K562 (cell line): ENCODE measurements around the gene EVI5L. TPM values are rescaled to one million over a fixed set of nuclear protein-coding genes. Genes with fewer than 3 reads are reported as not detected.

Source experiments
- E2F6 ChIP-seq, 2 experiments: IDR thresholded peaks; 2 replicates each; pipeline ENCODE4 v1.6.1; 2011; ENCODE audit warnings: borderline replicate concordance in 1 of 2, control low read depth in 1 of 2, low read depth in 1 of 2, low read length in 1 of 2, mild to moderate bottlenecking in 1 of 2, mixed read lengths in 1 of 2, moderate library complexity in 1 of 2; ENCODE audit not compliant: insufficient read depth in 1 of 2, insufficient read length in 1 of 2, poor library complexity in 1 of 2, severe bottlenecking in 1 of 2; ENCODE audit errors: extremely low read depth in 1 of 2
- GATA2 ChIP-seq: sonication (generic); formaldehyde crosslinking; IDR thresholded peaks from 2 replicates; pipeline ENCODE4 v1.4.0; 2020; ENCODE audit warnings: mild to moderate bottlenecking, missing genetic modification reagents
- HDAC1 ChIP-seq, 2 experiments: fragments of 450-650 bp; IDR thresholded peaks; 2 replicates each; pipeline ENCODE4 v1.6.1; 2016 to 2017; ENCODE audit warnings: inconsistent platforms in 1 of 2, mild to moderate bottlenecking in 1 of 2, moderate library complexity in 1 of 2
- KLF16 ChIP-seq: IDR thresholded peaks from 2 replicates; pipeline ENCODE4 v1.6.1; 2016; ENCODE audit warnings: antibody characterized with exemption
- MNT ChIP-seq, 2 experiments: fragments of 450-650 bp; conservative IDR thresholded peaks; 2 replicates each; pipeline ENCODE4 v1.6.1; 2017; ENCODE audit warnings: mild to moderate bottlenecking in 2 of 2, moderate library complexity in 2 of 2
- RB1 ChIP-seq: fragments of 450-650 bp; IDR thresholded peaks from 2 replicates; pipeline ENCODE4 v1.6.1; 2017; ENCODE audit warnings: low read depth, mild to moderate bottlenecking
- SMARCB1 ChIP-seq: IDR thresholded peaks from 2 replicates; pipeline ENCODE4 v1.6.1; 2011; ENCODE audit warnings: improper control_type of control experiment, low read depth; ENCODE audit not compliant: insufficient read length
- SMARCE1 ChIP-seq: fragments of 450-650 bp; IDR thresholded peaks from 2 replicates; pipeline ENCODE4 v1.7.1; 2016; ENCODE audit warnings: mild to moderate bottlenecking
- TAL1 ChIP-seq: fragments of 450-650 bp; IDR thresholded peaks from 2 replicates; pipeline ENCODE4 v1.6.1; 2016; ENCODE audit warnings: mild to moderate bottlenecking
- YY1 ChIP-seq, 3 experiments: IDR thresholded peaks; 2 replicates each; pipeline ENCODE4 v1.6.1; 2011; ENCODE audit warnings: low read length in 2 of 3, mild to moderate bottlenecking in 2 of 3, moderate library complexity in 2 of 3, borderline replicate concordance in 1 of 3, control low read depth in 1 of 3, low read depth in 1 of 3; ENCODE audit not compliant: insufficient read depth in 3 of 3, insufficient replicate concordance in 2 of 3, control insufficient read depth in 1 of 3, insufficient read length in 1 of 3; ENCODE audit errors: extremely low read depth in 1 of 3
- ZEB2 ChIP-seq: fragments of 450-650 bp; IDR thresholded peaks from 2 replicates; pipeline ENCODE4 v1.6.1; 2016
- ZFP1 ChIP-seq: fragments of 450-650 bp; formaldehyde crosslinking; IDR thresholded peaks from 2 replicates; pipeline ENCODE4 v1.4.0; 2020; ENCODE audit warnings: mild to moderate bottlenecking, mixed read lengths
- ZNF384 ChIP-seq: IDR thresholded peaks from 2 replicates; pipeline ENCODE4 v1.6.1; 2012; ENCODE audit warnings: low read depth, low read length, improper control_type of control experiment
- polyA plus RNA-seq, 8 experiments: library from polyadenylated mRNA; depleted of rRNA in 4 of 8; stranded (reverse) in 5 of 8; unstranded in 3 of 8; fragments of >200 nt; fragmentation: Nextera tagmentation in 2 of 8; fragmentation: Illumina TruSeq in 1 of 8; extraction: Ambion mirVana in 2 of 8; extraction: Trizol in 1 of 8; gene quantifications; 2 replicates each; pipeline versions ENCODE4 v1.2.1 to v1.2.3, GENCODE V29; 2011 to 2014; ENCODE audit warnings: inconsistent platforms in 1 of 8, missing spikeins in 1 of 8
- total RNA-seq, 7 experiments: library from RNA; depleted of rRNA in 6 of 7; stranded (reverse); fragments of >200 nt in 6 of 7; fragmentation: Illumina TruSeq in 2 of 7; extraction: Trizol in 2 of 7; gene quantifications; 2 replicates each; pipeline versions ENCODE4 v1.2.1 to v1.2.3, GENCODE V29; 2011 to 2021; ENCODE audit warnings: low replicate concordance in 1 of 7
- TF ChIP-seq, protein P1 (sequence below): fragments of 250-450 bp; sonication (Bioruptor Pico); IDR thresholded peaks from 2 replicates; pipeline ENCODE4 v1.5.0; 2021

Gene EVI5L
- total and polyA plus RNA-seq, 9 of the 15 experiments (the other 6 are each of a cell fraction or from before 2014, with no cell fraction given): 0.69 to 1.8 (median 1.2) TPM; not detected in 2

DNA sequence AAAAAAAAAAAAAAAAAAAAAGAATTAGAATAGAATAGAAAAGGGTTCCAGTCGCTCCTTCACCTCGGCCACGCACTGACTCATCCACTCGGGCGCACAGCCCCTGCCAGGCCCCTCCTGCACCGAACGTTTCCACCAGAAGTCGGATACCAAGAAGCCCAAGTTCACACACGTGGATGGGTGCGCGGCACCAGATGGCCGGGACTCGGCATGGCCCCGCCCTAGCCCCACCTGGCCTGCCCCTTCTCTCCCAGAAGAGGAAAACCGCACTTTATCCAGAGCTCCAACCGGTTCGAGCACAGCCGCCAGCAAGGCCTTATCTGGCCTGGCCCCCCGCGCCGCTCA, 38.3 kb downstream of the EVI5L start (continued):
- TF ChIP-seq ZFP1 (CRISPR knock-in tag) (no peak), HDAC1 (IDR thresholded peaks at IDR 0.05) (peak in 1 of 2 experiments; percentile 55; a peak in 1 of 4 replicates), RB1 (0 out of 2 replicates have a peak, but pooled peaks have one; percentile 49), TAL1 (peak; percentile 19; the same call in 1 of the 2 replicates), SMARCB1 (no peak), YY1 (IDR thresholded peaks at IDR 0.05; ENCODE audit: borderline replicate concordance in 1 of 3, control insufficient read depth in 1 of 3, extremely low read depth in 1 of 3, insufficient read depth in 3 of 3, insufficient read length in 1 of 3, insufficient replicate concordance in 2 of 3, low read depth in 1 of 3, low read length in 2 of 3) (peak in 1 of 3 experiments; percentile 37), MNT (conservative IDR thresholded peaks at IDR 0.05) (peak in 1 of 2 experiments; percentile 73; a peak in 2 of 4 replicates), E2F6 (IDR thresholded peaks at IDR 0.05; ENCODE audit: borderline replicate concordance in 1 of 2, extremely low read depth in 1 of 2, insufficient read depth in 1 of 2, insufficient read length in 1 of 2, low read depth in 1 of 2, low read length in 1 of 2, poor library complexity in 1 of 2, severe bottlenecking in 1 of 2) (peak in 1 of 2 experiments; percentile 74), ZEB2 (0 out of 2 replicates have a peak, but pooled peaks have one; percentile 24), KLF16 (no peak), GATA2 (no peak), ZNF384 (peak; percentile 25; the same call in 1 of the 2 replicates), SMARCE1 (0 out of 2 replicates have a peak, but pooled peaks have one; percentile 30)
- TF ChIP-seq, protein P1, sequence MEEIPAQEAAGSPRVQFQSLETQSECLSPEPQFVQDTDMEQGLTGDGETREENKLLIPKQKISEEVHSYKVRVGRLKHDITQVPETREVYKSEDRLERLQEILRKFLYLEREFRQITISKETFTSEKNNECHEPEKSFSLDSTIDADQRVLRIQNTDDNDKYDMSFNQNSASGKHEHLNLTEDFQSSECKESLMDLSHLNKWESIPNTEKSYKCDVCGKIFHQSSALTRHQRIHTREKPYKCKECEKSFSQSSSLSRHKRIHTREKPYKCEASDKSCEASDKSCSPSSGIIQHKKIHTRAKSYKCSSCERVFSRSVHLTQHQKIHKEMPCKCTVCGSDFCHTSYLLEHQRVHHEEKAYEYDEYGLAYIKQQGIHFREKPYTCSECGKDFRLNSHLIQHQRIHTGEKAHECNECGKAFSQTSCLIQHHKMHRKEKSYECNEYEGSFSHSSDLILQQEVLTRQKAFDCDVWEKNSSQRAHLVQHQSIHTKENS (CRISPR knock-in tag): no peak
